Tibial artery (tissue), 4 donors: ENCODE data around the gene TBCA.

ENCODE experiments used
- DNase-seq, 2 donors: peaks; one replicate each; pipeline ENCODE4 v3.0.0-alpha.2; 2019
- H3K27ac ChIP-seq, 2 donors: fragments of 200-600 bp; sonication (generic) in 1 of 2; 1 replicate in 1 of 2; 2 replicates in 1 of 2; pipeline ENCODE4 v1.5.1; 2018 to 2019; ENCODE audit warnings: mild to moderate bottlenecking in 1 of 2
- H3K27me3 ChIP-seq, 2 donors: fragments of 200-600 bp; sonication (generic) in 1 of 2; one replicate each; pipeline versions ENCODE4 v1.5.1 to v1.6.0; 2016 to 2019
- H3K36me3 ChIP-seq, 3 donors: fragments of 200-600 bp; sonication (generic) in 2 of 3; one replicate each; pipeline ENCODE4 v1.5.1; 2016 to 2019; ENCODE audit warnings: mild to moderate bottlenecking in 2 of 3
- H3K4me1 ChIP-seq, 4 donors: fragments of 200-600 bp; sonication (generic) in 2 of 4; 1 replicate in 3 of 4; 2 replicates in 1 of 4; pipeline ENCODE4 v1.5.1; 2016 to 2019
- H3K4me3 ChIP-seq, 2 donors: fragments of 200-600 bp; sonication (generic) in 1 of 2; 1 replicate in 1 of 2; 2 replicates in 1 of 2; pipeline ENCODE4 v1.5.1; 2018 to 2019; ENCODE audit warnings: mild to moderate bottlenecking in 2 of 2
- H3K9me3 ChIP-seq, 3 donors: fragments of 200-600 bp; sonication (generic) in 1 of 3; one replicate each; pipeline ENCODE4 v1.5.1; 2016 to 2019
- CTCF ChIP-seq, 2 experiments: fragments of 200-600 bp in 1 of 2; fragments of 450-650 bp in 1 of 2; IDR thresholded peaks; one replicate each; pipeline ENCODE4 v1.5.1; 2017 to 2019; ENCODE audit warnings: antibody characterized with exemption in 2 of 2, mild to moderate bottlenecking in 1 of 2, moderate library complexity in 1 of 2
- intact Hi-C: fragments of 100-400 bp; cut with DNase I; formaldehyde crosslinking; loops from one replicate; pipeline ENCODE4 v1.15.0; 2023; ENCODE audit warnings: low total_unique reads

The TBCA gene

GRCh38 chr5:77645158-77645994 is 130.8 kb downstream of the TBCA start:
- peak; percentile 20 to 49 for TF ChIP-seq CTCF (IDR thresholded peaks at IDR 0.05)
- Histone ChIP-seq H3K4me1 (peaks cover 0 to 29% (median 15%) of the 10 kb centered on the region in 4 donors), H3K36me3 (no peaks in the 10 kb centered on the region), H3K9me3 (no peaks in the 10 kb centered on the region), H3K27me3 (peaks cover 20 to 69% of the 10 kb centered on the region in 2 donors), H3K27ac (no peak overlapping the region), H3K4me3 (peak overlapping the region in 1 of 2 donors; percentile 30)
- intact Hi-C loops = loop anchor here (10.0 kb wide), 1 partner anchor 139 kb away; no protein-coding TSS in a partner anchor
- DNase-seq = no peak

GRCh38 chr5:77644371-77645157 is 131.6 kb downstream of the TBCA start:
- intact Hi-C loops = loop anchor here (10.0 kb wide), 1 partner anchor 140 kb away; no protein-coding TSS in a partner anchor
- Histone ChIP-seq H3K4me3 (no peak overlapping the region), H3K27ac (no peak overlapping the region), H3K36me3 (no peaks in the 10 kb centered on the region), H3K27me3 (peaks cover 20 to 74% of the 10 kb centered on the region in 2 donors), H3K9me3 (no peaks in the 10 kb centered on the region), H3K4me1 (peaks cover 0 to 34% (median 18%) of the 10 kb centered on the region in 4 donors)
- TF ChIP-seq CTCF (IDR thresholded peaks at IDR 0.05) = no peak
- no peak for DNase-seq

GRCh38 chr5:77643654-77644370 is 132.3 kb downstream of the TBCA start:
- Histone ChIP-seq H3K36me3 (no peaks in the 10 kb centered on the region), H3K4me3 (no peak overlapping the region), H3K27me3 (peaks cover 25 to 82% of the 10 kb centered on the region in 2 donors), H3K27ac (no peak overlapping the region), H3K4me1 (peaks cover 0 to 39% (median 19%) of the 10 kb centered on the region in 4 donors), H3K9me3 (no peaks in the 10 kb centered on the region)
- intact Hi-C loops = loop anchor here (10.0 kb wide), 1 partner anchor 141 kb away; no protein-coding TSS in a partner anchor
- no peak for DNase-seq
- TF ChIP-seq CTCF (IDR thresholded peaks at IDR 0.05) = no peak

GRCh38 chr5:77642738-77643653 is 133.1 kb downstream of the TBCA start:
- Histone ChIP-seq H3K27ac (no peak overlapping the region), H3K27me3 (peaks cover 25 to 87% of the 10 kb centered on the region in 2 donors), H3K4me1 (peaks cover 0 to 47% (median 22%) of the 10 kb centered on the region in 4 donors), H3K36me3 (no peaks in the 10 kb centered on the region), H3K9me3 (no peaks in the 10 kb centered on the region), H3K4me3 (no peak overlapping the region)
- no peak for TF ChIP-seq CTCF (IDR thresholded peaks at IDR 0.05)
- no peak for DNase-seq
- intact Hi-C loops = loop anchor here (10.0 kb wide), 1 partner anchor 142 kb away; no protein-coding TSS in a partner anchor
